ENCODE measurements around the gene OPTN. TPM values are rescaled to one million over a fixed set of nuclear protein-coding genes. Genes with fewer than 3 reads are reported as not detected.

The OPTN gene
- total and polyA plus RNA-seq, 2 of the 8 experiments (the other 6 are each of a cell fraction or from before 2014, with no cell fraction given) = 4.8 to 20.1 TPM

GRCh38 chr10:13078912-13079775 is 20.8 kb upstream of the OPTN start:
- H3K9ac ChIP-seq (replicated peaks in 1 of 4; ENCODE audit: extremely low read depth in 1 of 4, low read depth in 3 of 4, low read length in 3 of 4) = peak overlapping the region in 2 of 4 experiments; percentile 29 to 33; a peak in 1 of 7 replicates
- DNase-seq (ENCODE audit: low read depth in 1 of 2, low spot score in 2 of 2) (peak in 1 of 2 experiments; percentile 56), FAIRE-seq (peak; percentile 94)
- peak overlapping the region; percentile 71 for H2AFZ ChIP-seq (ENCODE audit: low read length)
- H3K27me3 ChIP-seq (replicated peaks in 1 of 4; ENCODE audit: control insufficient read depth in 3 of 4, extremely low read depth in 1 of 4, insufficient read depth in 3 of 4, low read length in 3 of 4) = no peaks in the 10 kb centered on the region
- H4K5ac ChIP-seq (ENCODE audit: insufficient read length, low read depth, low read length) = no peak overlapping the region
- no peak overlapping the region for H3K14ac ChIP-seq (ENCODE audit: insufficient read length)
- H3K4me3 ChIP-seq (ENCODE audit: extremely low read depth in 1 of 4, insufficient read depth in 2 of 4, low read depth in 3 of 4, low read length in 4 of 4) = peak overlapping the region in 1 of 4 experiments; percentile 16; a peak in 1 of 8 replicates
- no peaks in the 10 kb centered on the region for H3K79me2 ChIP-seq (ENCODE audit: control insufficient read depth in 1 of 2, insufficient read depth in 2 of 2, low read length in 2 of 2)
- no peak overlapping the region for H3K56ac ChIP-seq (replicated peaks; ENCODE audit: insufficient read length, low read depth, low read length)
- no peaks in the 10 kb centered on the region for H3K23me2 ChIP-seq (ENCODE audit: low read depth, low read length)
- CTCF ChIA-PET (ENCODE audit: partially characterized antibody) = no interaction called here
- H3K9me3 ChIP-seq (ENCODE audit: insufficient read depth in 2 of 2, low read depth in 1 of 2, low read length in 1 of 2) = no peaks in the 10 kb centered on the region
- H2AK5ac ChIP-seq (ENCODE audit: low read depth, low read length) = no peak overlapping the region
- H2BK15ac ChIP-seq (ENCODE audit: low read length) = no peak overlapping the region
- no peak overlapping the region for H3K23ac ChIP-seq (ENCODE audit: insufficient read length)
- H3K36me3 ChIP-seq (ENCODE audit: control insufficient read depth in 2 of 4, insufficient read depth in 4 of 4, low read length in 3 of 4) = no peaks in the 10 kb centered on the region
- WGBS, 2 experiments (ENCODE audit: extremely low coverage in 1 of 2, insufficient coverage in 1 of 2, insufficient read length in 1 of 2, insufficient replicate concordance in 2 of 2, low coverage in 1 of 2, low lambda C conversion rate in 2 of 2, missing lambda C conversion rate in 1 of 2) = 52% methylated on average over 15 of the region's 16 CpGs; no CpG with 5 or more reads in 1 of the 2 experiments
- H2BK20ac ChIP-seq (ENCODE audit: low read length) = no peak overlapping the region
- H2BK5ac ChIP-seq (ENCODE audit: low read depth, low read length) = peak overlapping the region; percentile 56; the same call in 1 of the 2 replicates
- H3K4me2 ChIP-seq (ENCODE audit: insufficient read depth in 1 of 2, low read depth in 2 of 2, low read length in 2 of 2) = peak overlapping the region; percentile 8 to 53; a peak in 2 of 4 replicates
- H3K4ac ChIP-seq (replicated peaks; ENCODE audit: insufficient read length, low read depth, low read length) = no peak overlapping the region
- POLR2A ChIA-PET (ENCODE audit: partially characterized antibody) = no interaction called here
- H4K20me1 ChIP-seq (replicated peaks in 1 of 2; ENCODE audit: control insufficient read depth in 1 of 2, insufficient read depth in 2 of 2, low read length in 2 of 2) = no peaks in the 10 kb centered on the region
- no peaks in the 10 kb centered on the region for H3K79me1 ChIP-seq (ENCODE audit: low read depth, low read length)
- no peak overlapping the region for H4K8ac ChIP-seq (ENCODE audit: extremely low read depth, insufficient read depth, low read length)
- H2BK12ac ChIP-seq (ENCODE audit: low read depth, low read length) = peak overlapping the region; percentile 63; the same call in 1 of the 2 replicates
- peaks cover 0 to 6% (median 3%) of the 10 kb centered on the region in 4 experiments; a peak in 5 of 7 replicates for H3K4me1 ChIP-seq (replicated peaks in 1 of 4; ENCODE audit: control insufficient read depth in 3 of 4, insufficient read depth in 4 of 4, low read length in 3 of 4)
- H3K18ac ChIP-seq (ENCODE audit: extremely low read depth, low read length) = peak overlapping the region; percentile 60; the same call in 1 of the 2 replicates
- peak overlapping the region; percentile 35; the same call in 1 of the 2 replicates for H3K27ac ChIP-seq (ENCODE audit: low read depth, low read length)
- H4K91ac ChIP-seq (replicated peaks; ENCODE audit: insufficient read length, low read length) = no peak overlapping the region
- no peak overlapping the region for H2BK120ac ChIP-seq (replicated peaks; ENCODE audit: low read depth, low read length)
- no peak for TF ChIP-seq BCL11A (IDR thresholded peaks at IDR 0.05; ENCODE audit: low read depth in 2 of 2, low read length in 2 of 2)
- TF ChIP-seq TCF12 (IDR thresholded peaks at IDR 0.05; ENCODE audit: low read depth, low read length) = no peak
- peak; percentile 91 for TF ChIP-seq TEAD4 (IDR thresholded peaks at IDR 0.05; ENCODE audit: low read depth, low read length)
- TF ChIP-seq, protein P1, sequence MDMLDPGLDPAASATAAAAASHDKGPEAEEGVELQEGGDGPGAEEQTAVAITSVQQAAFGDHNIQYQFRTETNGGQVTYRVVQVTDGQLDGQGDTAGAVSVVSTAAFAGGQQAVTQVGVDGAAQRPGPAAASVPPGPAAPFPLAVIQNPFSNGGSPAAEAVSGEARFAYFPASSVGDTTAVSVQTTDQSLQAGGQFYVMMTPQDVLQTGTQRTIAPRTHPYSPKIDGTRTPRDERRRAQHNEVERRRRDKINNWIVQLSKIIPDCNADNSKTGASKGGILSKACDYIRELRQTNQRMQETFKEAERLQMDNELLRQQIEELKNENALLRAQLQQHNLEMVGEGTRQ (IDR thresholded peaks at IDR 0.05; ENCODE audit: low read length) = peak; percentile 65
- 0 out of 2 replicates have a peak, but pooled peaks have one; percentile 6 for TF ChIP-seq SP1 (IDR thresholded peaks at IDR 0.05; ENCODE audit: low read depth, low read length)
- TF ChIP-seq JUN (IDR thresholded peaks at IDR 0.05; ENCODE audit: low read depth, low read length) = 0 out of 2 replicates have a peak, but pooled peaks have one; percentile 18
- TF ChIP-seq CEBPB (IDR thresholded peaks at IDR 0.05; ENCODE audit: low read depth, low read length) = no peak
- 0 out of 3 replicates have a peak, but pooled peaks of 1 of the 2 experiments have one; percentile 21 for TF ChIP-seq EP300 (IDR thresholded peaks at IDR 0.05; ENCODE audit: borderline replicate concordance in 1 of 2, low read depth in 2 of 2, low read length in 2 of 2)
- TF ChIP-seq RNF2 (IDR thresholded peaks at IDR 0.05; ENCODE audit: borderline replicate concordance, low read depth, low read length, missing control alignments, poor library complexity, severe bottlenecking) = no peak

All from H1 (cell line).